Erythroblast (primary cell): ENCODE measurements around the gene RARG.

Experiments used
- GATA1 ChIP-seq: IDR thresholded peaks from 2 replicates; pipeline ENCODE4 v1.6.1; 2011; ENCODE audit warnings: low read depth, mild to moderate bottlenecking, control low read depth, low read length, moderate library complexity
- POLR2A ChIP-seq: IDR thresholded peaks from 2 replicates; pipeline ENCODE4 v1.6.1; 2011; ENCODE audit warnings: mild to moderate bottlenecking, low read length

GRCh38 chr12:53219956-53220693 lies 11.9 kb downstream of the RARG start:
- no peak for TF ChIP-seq POLR2A
- no peak for TF ChIP-seq GATA1
